IMR-90 (cell line): ENCODE measurements around the gene MFGE8. TPM values are rescaled to one million over a fixed set of nuclear protein-coding genes. Genes with fewer than 3 reads are reported as not detected.

Experiments
- ATAC-seq: fragments of 200-7000 bp; cut with Tn5 transposase; 2 replicates; pipeline ENCODE4 v1.9.1; 2020; ENCODE audit warnings: low read depth, mild to moderate bottlenecking, moderate library complexity
- BruUV-seq: library from RNA; stranded (reverse); fragments of 400-500 nt; replicated peaks from 2 replicates; lab custom pipeline; 2021; lab: Mats Ljungman, UMichigan
- CTCF ChIA-PET: fragments of 300-600 bp; formaldehyde crosslinking; extraction: SDS; loops from one replicate; lab custom pipeline; 2021; ENCODE audit warnings: antibody characterized with exemption; lab: Yijun Ruan, JAX
- POLR2A ChIA-PET: fragments of 300-600 bp; sonication (Branson Sonifier 250); formaldehyde crosslinking; loops from one replicate; lab custom pipeline; 2022; ENCODE audit warnings: antibody characterized with exemption; ENCODE audit not compliant: unreplicated experiment; lab: Charles Lee
- DNase-seq: peaks from one replicate; pipeline ENCODE4 v3.0.0; 2013
- H2AFZ ChIP-seq: replicated peaks from 2 replicates; pipeline ENCODE3; 2013; ENCODE audit warnings: low read length, mild to moderate bottlenecking; ENCODE audit not compliant: poor library complexity
- H2AK5ac ChIP-seq: 2 replicates; pipeline ENCODE4 v1.6.1; 2013; ENCODE audit warnings: low read depth, low read length, inconsistent platforms
- H2AK9ac ChIP-seq: replicated peaks from 2 replicates; pipeline ENCODE3; 2013; ENCODE audit warnings: mild to moderate bottlenecking, low read depth, low read length, moderate library complexity; ENCODE audit not compliant: poor library complexity
- H2BK120ac ChIP-seq: 2 replicates; pipeline ENCODE4 v1.6.1; 2013; ENCODE audit warnings: low read depth, low read length, inconsistent platforms
- H2BK15ac ChIP-seq: 3 replicates; pipeline ENCODE4 v1.6.1; 2013; ENCODE audit warnings: low read depth, low read length, inconsistent platforms
- H2BK20ac ChIP-seq: 2 replicates; pipeline ENCODE4 v1.6.1; 2013; ENCODE audit warnings: low read depth, mild to moderate bottlenecking, inconsistent platforms, low read length, moderate library complexity
- H2BK5ac ChIP-seq: 2 replicates; pipeline ENCODE4 v1.6.1; 2013; ENCODE audit warnings: mild to moderate bottlenecking, low read depth, low read length, inconsistent platforms; ENCODE audit not compliant: poor library complexity, severe bottlenecking
- H3K14ac ChIP-seq: replicated peaks from 2 replicates; pipeline ENCODE4 v1.6.1; 2013; ENCODE audit warnings: low read depth, low read length, inconsistent platforms
- H3K18ac ChIP-seq: 2 replicates; pipeline ENCODE4 v1.6.1; 2013; ENCODE audit warnings: low read depth, low read length, control low read depth
- H3K23ac ChIP-seq: 2 replicates; pipeline ENCODE4 v1.6.1; 2013; ENCODE audit warnings: low read depth, low read length, inconsistent platforms
- H3K27ac ChIP-seq: 2 replicates; pipeline ENCODE4 v1.5.1; 2013; ENCODE audit warnings: mild to moderate bottlenecking, control low read depth, low read length; ENCODE audit not compliant: insufficient read depth
- H3K27me3 ChIP-seq: 2 replicates; pipeline ENCODE4 v1.6.1; 2013; ENCODE audit warnings: low read length; ENCODE audit not compliant: control insufficient read depth, insufficient read depth
- H3K36me3 ChIP-seq: 2 replicates; pipeline ENCODE4 v1.6.1; 2013; ENCODE audit warnings: low read length, mixed read lengths; ENCODE audit not compliant: control insufficient read depth, insufficient read depth
- H3K4ac ChIP-seq: 2 replicates; pipeline ENCODE4 v1.6.1; 2013; ENCODE audit warnings: low read depth, low read length, inconsistent platforms
- H3K4me1 ChIP-seq: 2 replicates; pipeline ENCODE4 v1.6.1; 2013; ENCODE audit warnings: low read length, mixed read lengths; ENCODE audit not compliant: control insufficient read depth, insufficient read depth
- H3K4me2 ChIP-seq: 2 replicates; pipeline ENCODE4 v1.6.1; 2013; ENCODE audit warnings: low read depth, mild to moderate bottlenecking, control low read depth, low read length, moderate library complexity
- H3K4me3 ChIP-seq: 2 replicates; pipeline ENCODE4 v1.5.1; 2013; ENCODE audit warnings: low read depth, mild to moderate bottlenecking, control low read depth, low read length, moderate library complexity; ENCODE audit not compliant: insufficient read depth
- H3K56ac ChIP-seq: 2 replicates; pipeline ENCODE4 v1.6.1; 2013; ENCODE audit warnings: low read length, inconsistent platforms; ENCODE audit not compliant: insufficient read depth; ENCODE audit errors: extremely low read depth
- H3K79me1 ChIP-seq, 2 experiments: 2 replicates each; pipeline ENCODE4 v1.6.1; 2013; ENCODE audit warnings: low read length in 2 of 2, inconsistent platforms in 1 of 2, low read depth in 1 of 2
- H3K9ac ChIP-seq: 2 replicates; pipeline ENCODE4 v1.6.1; 2013; ENCODE audit warnings: low read depth, low read length, control low read depth
- H3K9me1 ChIP-seq: 2 replicates; pipeline ENCODE4 v1.6.1; 2013; ENCODE audit warnings: low read length, inconsistent platforms; ENCODE audit not compliant: insufficient read depth
- H3K9me3 ChIP-seq: 2 replicates; pipeline ENCODE4 v1.6.1; 2013; ENCODE audit warnings: low read length; ENCODE audit not compliant: control insufficient read depth, insufficient read depth
- H4K20me1 ChIP-seq: 2 replicates; pipeline ENCODE4 v1.6.1; 2013; ENCODE audit warnings: low read length, inconsistent platforms; ENCODE audit not compliant: insufficient read depth
- H4K5ac ChIP-seq: 2 replicates; pipeline ENCODE4 v1.6.1; 2013; ENCODE audit warnings: mild to moderate bottlenecking, low read depth, low read length, control low read depth
- H4K8ac ChIP-seq, 2 experiments: 2 replicates each; pipeline ENCODE4 v1.6.1; 2013; ENCODE audit warnings: low read depth in 2 of 2, low read length in 2 of 2, control low read depth in 1 of 2, inconsistent platforms in 1 of 2
- H4K91ac ChIP-seq: 2 replicates; pipeline ENCODE4 v1.6.1; 2013; ENCODE audit warnings: low read depth, low read length, inconsistent platforms; ENCODE audit not compliant: insufficient read depth
- BHLHE40 ChIP-seq: fragments of 150-350 bp; IDR thresholded peaks from 2 replicates; pipeline ENCODE4 v1.6.1; 2016; ENCODE audit warnings: mild to moderate bottlenecking, low read depth, low read length
- RFX5 ChIP-seq: IDR thresholded peaks from 2 replicates; pipeline ENCODE4 v1.8.0; 2012; ENCODE audit warnings: low read depth, mild to moderate bottlenecking, low read length, moderate library complexity
- USF2 ChIP-seq: fragments of 150-350 bp; IDR thresholded peaks from 2 replicates; pipeline ENCODE4 v1.6.1; 2017; ENCODE audit warnings: mild to moderate bottlenecking, antibody characterized with exemption, low read length, low read depth
- WGBS, 2 experiments: methylation state at CpG; one replicate each; pipeline versions ENCODE4 v1.1.5 to v1.1.7; 2013; ENCODE audit warnings: missing lambda C conversion rate in 2 of 2; ENCODE audit not compliant: insufficient read length in 1 of 2; ENCODE audit errors: extremely low coverage in 2 of 2; 5-methylcytosine and 5-hydroxymethylcytosine counted together
- dilution Hi-C: fragments of 300-500 bp; cut with HindIII; formaldehyde crosslinking; loops from one replicate; pipeline ENCODE4 v1.14.3; 2018; ENCODE audit warnings: low sequenced_read_pairs; ENCODE audit not compliant: unreplicated experiment
- in situ Hi-C: fragments of 300-500 bp; cut with MboI; formaldehyde crosslinking; loops from 3 replicates; pipeline ENCODE4 v1.14.3; 2019; ENCODE audit warnings: low sequenced_read_pairs, inconsistent platforms, mixed read lengths
- intact Hi-C: fragments of 100-400 bp; cut with micrococcal nuclease; formaldehyde crosslinking; loops from 2 replicates; pipeline ENCODE4 v1.10.0; 2022
- polyA plus RNA-seq, 3 experiments: library from polyadenylated mRNA; depleted of rRNA; stranded (reverse); fragments of >200 nt; gene quantifications; 2 replicates each; pipeline ENCODE4 v1.2.3, GENCODE V29; 2012; ENCODE audit warnings: low replicate concordance in 1 of 3
- total RNA-seq: library from RNA; depleted of rRNA; stranded (reverse); fragments of >200 nt; gene quantifications from 2 replicates; pipeline ENCODE4 v1.2.3, GENCODE V29; 2012

The MFGE8 gene
- total and polyA plus RNA-seq, 2 of the 4 experiments (the other 2 are of a cell fraction): 232 to 1,912 TPM

GRCh38 chr15:88900309-88900981 is 12.7 kb downstream of the MFGE8 start:
- 84% methylated on average over 3 of the region's 12 CpGs; no CpG with 5 or more reads in 1 of the 2 experiments for WGBS, 2 experiments
- peak; percentile 64 for TF ChIP-seq USF2
- TF ChIP-seq BHLHE40: no peak
- TF ChIP-seq RFX5: no peak
- Histone ChIP-seq H2AFZ (no peak overlapping the region), H2BK15ac (no peak overlapping the region), H3K4me1 (peaks cover 15% of the 10 kb centered on the region), H3K18ac (no peak overlapping the region; the same call in 1 of the 2 replicates), H3K14ac (peak overlapping the region; percentile 66; the same call in 1 of the 2 replicates), H2BK20ac (no peak overlapping the region), H3K56ac (no peak overlapping the region), H3K9me3 (no peaks in the 10 kb centered on the region), H2AK9ac (peak overlapping the region; percentile 86), H4K20me1 (peaks cover 75% of the 10 kb centered on the region), H3K27me3 (no peaks in the 10 kb centered on the region), H4K91ac (no peak overlapping the region), H4K8ac (no peak overlapping the region), H3K4me3 (no peak overlapping the region), H3K27ac (no peak overlapping the region), H3K23ac (no peak overlapping the region), H3K79me1 (peaks cover 26 to 59% of the 10 kb centered on the region in 2 experiments; a peak in 3 of 4 replicates), H3K9ac (no peak overlapping the region), H3K4ac (peak overlapping the region; percentile 48), H4K5ac (no peak overlapping the region), H3K4me2 (no peak overlapping the region), H2AK5ac (peak overlapping the region; percentile 72; the same call in 1 of the 2 replicates), H3K36me3 (peaks cover 48% of the 10 kb centered on the region), H2BK120ac (no peak overlapping the region; the same call in 1 of the 2 replicates), H2BK5ac (peak overlapping the region; percentile 77), H3K9me1 (peaks cover 13% of the 10 kb centered on the region)
- 0 out of 2 replicates have a peak, but pooled peaks have one; percentile 12 for ATAC-seq
- intact Hi-C loops: loop anchor here (10.0 kb wide), 1 partner anchor 404 kb away; no protein-coding TSS in a partner anchor
- in situ Hi-C loops: loop anchor here (5.0 kb wide), 1 partner anchor 277 kb away; no protein-coding TSS in a partner anchor
- ChIA-PET POLR2A (interaction anchor here (0.6 kb wide), 1 partner anchor 85 kb away, joined by 7 read pairs; no protein-coding TSS in a partner anchor), CTCF (no interaction called here)
- dilution Hi-C loops: loop anchor here (25.0 kb wide), 1 partner anchor 112 kb away; no protein-coding TSS in a partner anchor
- DNase-seq: peak; percentile 58
- no TSS peak for BruUV-seq
